ENCODE measurements around the gene FOXRED2. TPM values are rescaled to one million over a fixed set of nuclear protein-coding genes. Genes with fewer than 3 reads are reported as not detected.
"Not testable (repeated sequence)": the region's sequence is repeated elsewhere in the genome, so short reads cannot be mapped to it uniquely, and the experiment has no call there.

The FOXRED2 gene
- total RNA-seq, 1 experiment from 2014 or later, result 60.4 TPM

DNA sequence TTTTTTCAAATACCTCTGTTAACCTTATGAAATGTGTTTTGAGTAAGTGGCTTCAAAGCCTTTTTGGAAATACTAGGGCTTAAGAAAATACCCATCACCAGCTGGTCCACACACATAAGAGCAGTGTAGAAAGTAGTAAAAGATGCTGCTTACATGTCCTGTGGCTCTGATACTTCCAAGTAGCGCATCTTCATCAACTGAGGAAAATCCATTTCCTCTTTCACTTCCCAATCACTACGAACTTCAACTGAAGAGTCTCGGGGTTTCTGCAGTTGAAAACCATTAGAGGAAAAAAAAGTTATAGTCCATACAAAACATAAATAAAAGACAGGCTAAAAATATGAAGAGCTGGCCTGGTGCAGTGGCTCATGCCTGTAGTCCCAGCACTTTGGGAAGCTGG is 13.6 kb upstream of the FOXRED2 start:
- no peaks in the 10 kb centered on the region for H3K9me3 ChIP-seq (ENCODE audit: low read depth, low read length, poor library complexity, severe bottlenecking)
- intact Hi-C loops (cut with micrococcal nuclease; ENCODE audit: unreplicated experiment), result no loop called here
- no peak for TF ChIP-seq EZH2 (IDR thresholded peaks at IDR 0.05; ENCODE audit: borderline replicate concordance, low read depth, low read length, poor library complexity, severe bottlenecking)
- TF ChIP-seq, protein P1, sequence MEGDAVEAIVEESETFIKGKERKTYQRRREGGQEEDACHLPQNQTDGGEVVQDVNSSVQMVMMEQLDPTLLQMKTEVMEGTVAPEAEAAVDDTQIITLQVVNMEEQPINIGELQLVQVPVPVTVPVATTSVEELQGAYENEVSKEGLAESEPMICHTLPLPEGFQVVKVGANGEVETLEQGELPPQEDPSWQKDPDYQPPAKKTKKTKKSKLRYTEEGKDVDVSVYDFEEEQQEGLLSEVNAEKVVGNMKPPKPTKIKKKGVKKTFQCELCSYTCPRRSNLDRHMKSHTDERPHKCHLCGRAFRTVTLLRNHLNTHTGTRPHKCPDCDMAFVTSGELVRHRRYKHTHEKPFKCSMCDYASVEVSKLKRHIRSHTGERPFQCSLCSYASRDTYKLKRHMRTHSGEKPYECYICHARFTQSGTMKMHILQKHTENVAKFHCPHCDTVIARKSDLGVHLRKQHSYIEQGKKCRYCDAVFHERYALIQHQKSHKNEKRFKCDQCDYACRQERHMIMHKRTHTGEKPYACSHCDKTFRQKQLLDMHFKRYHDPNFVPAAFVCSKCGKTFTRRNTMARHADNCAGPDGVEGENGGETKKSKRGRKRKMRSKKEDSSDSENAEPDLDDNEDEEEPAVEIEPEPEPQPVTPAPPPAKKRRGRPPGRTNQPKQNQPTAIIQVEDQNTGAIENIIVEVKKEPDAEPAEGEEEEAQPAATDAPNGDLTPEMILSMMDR (conservative IDR thresholded peaks at IDR 0.05; ENCODE audit: low read depth, low read length), result no peak
- ChIA-PET CTCF (no interaction called here), POLR2A (ENCODE audit: low non-redundant PET) (no interaction called here)
- no peaks in the 10 kb centered on the region for H3K27me3 ChIP-seq (replicated peaks; ENCODE audit: insufficient read depth, low read depth, low read length, poor library complexity)
- H3K4me1 ChIP-seq (ENCODE audit: insufficient read depth, low read length, poor library complexity, severe bottlenecking), result no peaks in the 10 kb centered on the region
- no TSS peak for BruUV-seq (replicated peaks)
- no peak overlapping the region for H3K4me3 ChIP-seq (ENCODE audit: low read depth, low read length, poor library complexity, severe bottlenecking)
- DNase-seq (ENCODE audit: low spot score), result no peak
- H3K36me3 ChIP-seq (ENCODE audit: insufficient read depth, low read length, poor library complexity, severe bottlenecking), result peaks cover 100% of the 10 kb centered on the region
- no peak overlapping the region for H3K27ac ChIP-seq (ENCODE audit: low read depth, low read length, poor library complexity, severe bottlenecking)

DNA sequence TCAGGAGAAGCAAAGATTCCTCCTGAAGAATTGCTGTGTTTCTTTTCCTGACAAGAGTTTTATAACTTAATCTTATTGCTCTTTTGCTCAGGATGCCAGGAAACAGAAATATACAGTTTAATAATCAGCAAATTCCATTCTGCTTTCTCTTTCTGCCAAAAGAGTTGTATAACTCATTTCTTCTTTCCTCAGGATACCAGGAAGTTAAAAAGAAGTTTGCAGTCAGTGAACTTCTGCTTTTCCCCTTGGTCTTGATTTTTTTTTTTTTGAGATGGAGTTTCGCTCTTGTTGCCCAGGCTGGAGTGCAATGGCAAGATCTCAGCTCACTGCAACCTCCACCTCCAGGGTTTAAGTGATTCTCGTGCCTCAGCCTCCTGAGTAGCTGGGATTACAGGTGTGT is 13.1 kb upstream of the FOXRED2 start:
- BruUV-seq (replicated peaks); intact Hi-C loops (cut with micrococcal nuclease; ENCODE audit: unreplicated experiment); POLR2A ChIA-PET (ENCODE audit: low non-redundant PET); H3K9me3 ChIP-seq (ENCODE audit: low read depth, low read length, poor library complexity, severe bottlenecking); H3K27me3 ChIP-seq (replicated peaks; ENCODE audit: insufficient read depth, low read depth, low read length, poor library complexity); H3K4me1 ChIP-seq (ENCODE audit: insufficient read depth, low read length, poor library complexity, severe bottlenecking); DNase-seq (ENCODE audit: low spot score); H3K27ac ChIP-seq (ENCODE audit: low read depth, low read length, poor library complexity, severe bottlenecking); CTCF ChIA-PET; H3K4me3 ChIP-seq (ENCODE audit: low read depth, low read length, poor library complexity, severe bottlenecking): not testable (repeated sequence)
- H3K36me3 ChIP-seq (ENCODE audit: insufficient read depth, low read length, poor library complexity, severe bottlenecking), result peaks cover 100% of the 10 kb centered on the region

DNA sequence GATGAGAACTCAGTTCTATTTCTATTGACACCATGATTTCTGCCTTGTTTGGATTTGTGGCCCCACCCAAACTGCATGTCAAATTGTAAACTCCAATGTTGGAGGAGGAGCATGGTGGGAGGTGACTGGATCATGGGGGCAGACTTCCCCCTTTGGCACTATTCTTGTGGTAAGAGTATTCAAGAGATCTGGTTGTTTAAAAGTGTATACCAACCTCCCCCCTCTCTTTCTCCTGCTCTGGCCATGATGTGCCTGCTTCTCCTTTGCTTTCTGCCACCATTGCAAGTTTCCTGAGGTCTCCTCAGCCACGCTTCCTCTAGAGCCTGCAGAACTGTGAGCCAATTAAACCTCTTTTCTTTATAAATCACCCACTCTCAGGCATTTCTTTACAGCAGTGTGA is 7.9 kb upstream of the FOXRED2 start:
- DNase-seq (ENCODE audit: low spot score), result no peak
- BruUV-seq (replicated peaks), result no TSS peak
- Histone ChIP-seq H3K27ac (ENCODE audit: low read depth, low read length, poor library complexity, severe bottlenecking) (no peak overlapping the region), H3K36me3 (ENCODE audit: insufficient read depth, low read length, poor library complexity, severe bottlenecking) (peaks cover 92% of the 10 kb centered on the region), H3K9me3 (ENCODE audit: low read depth, low read length, poor library complexity, severe bottlenecking) (no peaks in the 10 kb centered on the region), H3K4me3 (ENCODE audit: low read depth, low read length, poor library complexity, severe bottlenecking) (no peak overlapping the region), H3K4me1 (ENCODE audit: insufficient read depth, low read length, poor library complexity, severe bottlenecking) (no peaks in the 10 kb centered on the region), H3K27me3 (replicated peaks; ENCODE audit: insufficient read depth, low read depth, low read length, poor library complexity) (no peaks in the 10 kb centered on the region)
- ChIA-PET CTCF (no interaction called here), POLR2A (ENCODE audit: low non-redundant PET) (no interaction called here)
- TF ChIP-seq EZH2 (IDR thresholded peaks at IDR 0.05; ENCODE audit: borderline replicate concordance, low read depth, low read length, poor library complexity, severe bottlenecking), result no peak
- TF ChIP-seq, protein P1 (conservative IDR thresholded peaks at IDR 0.05; ENCODE audit: low read depth, low read length), result no peak
- intact Hi-C loops (cut with micrococcal nuclease; ENCODE audit: unreplicated experiment), result no loop called here

DNA sequence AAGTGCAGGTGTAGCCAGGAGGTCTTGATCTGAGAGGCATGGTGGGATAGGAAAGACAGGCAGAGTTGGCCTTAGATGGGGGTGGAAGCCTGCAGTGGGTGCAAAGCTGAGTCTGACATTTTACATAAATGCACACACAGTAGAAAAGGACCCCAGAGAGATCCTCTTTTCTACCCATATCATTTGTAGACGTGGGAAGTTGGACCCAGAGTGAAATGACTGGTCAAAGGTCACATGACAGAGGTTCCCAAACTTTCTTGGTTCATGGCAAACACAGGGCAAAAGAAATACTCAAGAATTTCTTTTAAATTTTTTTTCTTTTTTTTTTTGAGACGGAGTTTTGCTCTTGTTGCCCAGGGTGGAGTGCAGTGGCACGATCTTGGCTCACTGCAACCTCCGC is 6.2 kb upstream of the FOXRED2 start:
- no peaks in the 10 kb centered on the region for H3K27me3 ChIP-seq (replicated peaks; ENCODE audit: insufficient read depth, low read depth, low read length, poor library complexity)
- no peak overlapping the region for H3K27ac ChIP-seq (ENCODE audit: low read depth, low read length, poor library complexity, severe bottlenecking)
- BruUV-seq (replicated peaks), result no TSS peak
- POLR2A ChIA-PET (ENCODE audit: low non-redundant PET), result no interaction called here
- no peaks in the 10 kb centered on the region for H3K4me1 ChIP-seq (ENCODE audit: insufficient read depth, low read length, poor library complexity, severe bottlenecking)
- intact Hi-C loops (cut with micrococcal nuclease; ENCODE audit: unreplicated experiment), result no loop called here
- no peaks in the 10 kb centered on the region for H3K9me3 ChIP-seq (ENCODE audit: low read depth, low read length, poor library complexity, severe bottlenecking)
- H3K4me3 ChIP-seq (ENCODE audit: low read depth, low read length, poor library complexity, severe bottlenecking), result no peak overlapping the region
- TF ChIP-seq, protein P1 (conservative IDR thresholded peaks at IDR 0.05; ENCODE audit: low read depth, low read length), result no peak
- TF ChIP-seq EZH2 (IDR thresholded peaks at IDR 0.05; ENCODE audit: borderline replicate concordance, low read depth, low read length, poor library complexity, severe bottlenecking), result no peak
- DNase-seq (ENCODE audit: low spot score), result no peak
- CTCF ChIA-PET, result no interaction called here
- peaks cover 74% of the 10 kb centered on the region for H3K36me3 ChIP-seq (ENCODE audit: insufficient read depth, low read length, poor library complexity, severe bottlenecking)
